HUDEP-2 (cell line): Measurements from ENCODE around the gene TMEM178B.

ENCODE experiments used
- DNase-seq, 76 experiments: peaks; one replicate each; lab custom pipeline; 2025; ENCODE audit not compliant: unreplicated experiment in 76 of 76; lab: John Stamatoyannopoulos, UW

TMEM178B gene

GRCh38 chr7:141344153-141344935 is 270.5 kb downstream of the TMEM178B start:
- DNase-seq: no peak

- no peak for DNase-seq
These were observed 274.9 kb downstream of the TMEM178B start for GRCh38 chr7:141348728-141349127.

- DNase-seq: no peak
These were observed 275.5 kb downstream of the TMEM178B start for GRCh38 chr7:141349338-141349737.

GRCh38 chr7:141349804-141350203 is 275.9 kb downstream of the TMEM178B start:
- DNase-seq: no peak

GRCh38 chr7:141351175-141351574 is 277.3 kb downstream of the TMEM178B start:
- DNase-seq: no peak

- no peak for DNase-seq
These were observed 279.1 kb downstream of the TMEM178B start for GRCh38 chr7:141352955-141353354.

GRCh38 chr7:141354251-141354650 is 280.4 kb downstream of the TMEM178B start:
- DNase-seq: no peak

- no peak for DNase-seq
These were observed 281.2 kb downstream of the TMEM178B start for GRCh38 chr7:141355032-141355431.

- no peak for DNase-seq
These were observed 282.3 kb downstream of the TMEM178B start for GRCh38 chr7:141356161-141356560.

- no peak for DNase-seq
These were observed 284.5 kb downstream of the TMEM178B start for GRCh38 chr7:141358386-141358785.

- no peak for DNase-seq
These were observed 285.4 kb downstream of the TMEM178B start for GRCh38 chr7:141359262-141359661.

GRCh38 chr7:141359740-141360415 is 286.0 kb downstream of the TMEM178B start:
- no peak for DNase-seq

GRCh38 chr7:141360416-141360760 is 286.5 kb downstream of the TMEM178B start:
- no peak for DNase-seq

- no peak for DNase-seq
These were observed 286.9 kb downstream of the TMEM178B start for GRCh38 chr7:141360803-141361202.

GRCh38 chr7:141361479-141361878 is 287.6 kb downstream of the TMEM178B start:
- no peak for DNase-seq

GRCh38 chr7:141361960-141362359 is 288.1 kb downstream of the TMEM178B start:
- DNase-seq: no peak

GRCh38 chr7:141362580-141363435 is 288.9 kb downstream of the TMEM178B start:
- no peak for DNase-seq

- no peak for DNase-seq
These were observed 289.9 kb downstream of the TMEM178B start for GRCh38 chr7:141363748-141364147.

GRCh38 chr7:141366091-141366621 is 292.3 kb downstream of the TMEM178B start:
- no peak for DNase-seq

GRCh38 chr7:141369422-141369821 is 295.6 kb downstream of the TMEM178B start:
- no peak for DNase-seq

- DNase-seq: no peak
These were observed 296.3 kb downstream of the TMEM178B start for GRCh38 chr7:141370178-141370577.
